B cell (primary cell): ENCODE data around the gene DUSP18.

Source experiments
- EZH2 ChIP-seq: IDR thresholded peaks from 2 replicates; pipeline ENCODE4 v1.6.1; 2012; ENCODE audit warnings: borderline replicate concordance, low read depth, mild to moderate bottlenecking, moderate library complexity, low read length; ENCODE audit not compliant: insufficient read depth, poor library complexity, severe bottlenecking
- TF ChIP-seq, protein P1 (sequence below): fragments of 200-600 bp; IDR thresholded peaks from one replicate; pipeline ENCODE4 v1.8.0; 2022; ENCODE audit warnings: antibody characterized with exemption, mild to moderate bottlenecking

DNA sequence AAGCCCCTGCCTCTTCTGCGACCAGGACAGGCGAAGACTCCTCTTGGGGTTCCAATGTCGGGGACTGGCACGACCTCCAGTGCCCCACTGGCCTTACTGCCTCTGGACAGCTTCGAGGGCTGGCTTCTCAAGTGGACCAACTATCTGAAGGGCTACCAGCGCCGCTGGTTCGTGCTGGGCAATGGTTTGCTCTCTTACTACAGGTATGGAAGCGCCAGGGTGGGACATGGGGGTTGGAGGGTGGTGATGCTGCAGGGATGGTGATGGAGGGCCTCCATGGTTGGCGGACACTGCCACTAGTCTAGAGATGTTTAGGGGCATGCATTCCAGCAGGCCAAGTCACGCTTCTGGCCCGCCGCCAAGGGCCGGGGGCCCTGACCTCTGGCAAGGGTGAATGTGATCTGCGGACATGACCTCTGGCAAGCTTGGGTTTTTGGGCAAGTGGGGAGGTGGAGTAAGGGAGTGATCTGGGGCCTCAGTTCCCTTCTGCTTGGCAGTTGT, 27.7 kb upstream of the DUSP18 start:
- TF ChIP-seq, protein P1, sequence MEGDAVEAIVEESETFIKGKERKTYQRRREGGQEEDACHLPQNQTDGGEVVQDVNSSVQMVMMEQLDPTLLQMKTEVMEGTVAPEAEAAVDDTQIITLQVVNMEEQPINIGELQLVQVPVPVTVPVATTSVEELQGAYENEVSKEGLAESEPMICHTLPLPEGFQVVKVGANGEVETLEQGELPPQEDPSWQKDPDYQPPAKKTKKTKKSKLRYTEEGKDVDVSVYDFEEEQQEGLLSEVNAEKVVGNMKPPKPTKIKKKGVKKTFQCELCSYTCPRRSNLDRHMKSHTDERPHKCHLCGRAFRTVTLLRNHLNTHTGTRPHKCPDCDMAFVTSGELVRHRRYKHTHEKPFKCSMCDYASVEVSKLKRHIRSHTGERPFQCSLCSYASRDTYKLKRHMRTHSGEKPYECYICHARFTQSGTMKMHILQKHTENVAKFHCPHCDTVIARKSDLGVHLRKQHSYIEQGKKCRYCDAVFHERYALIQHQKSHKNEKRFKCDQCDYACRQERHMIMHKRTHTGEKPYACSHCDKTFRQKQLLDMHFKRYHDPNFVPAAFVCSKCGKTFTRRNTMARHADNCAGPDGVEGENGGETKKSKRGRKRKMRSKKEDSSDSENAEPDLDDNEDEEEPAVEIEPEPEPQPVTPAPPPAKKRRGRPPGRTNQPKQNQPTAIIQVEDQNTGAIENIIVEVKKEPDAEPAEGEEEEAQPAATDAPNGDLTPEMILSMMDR = no peak
- no peak for TF ChIP-seq EZH2
